Thymus (tissue), 11 donors: ENCODE results near the gene ARPC1A. TPM values are rescaled to one million over a fixed set of nuclear protein-coding genes. Genes with fewer than 3 reads are reported as not detected.
"Not testable (repeated sequence)": the region's sequence is repeated elsewhere in the genome, so short reads cannot be mapped to it uniquely, and the experiment has no call there.

ENCODE experiments used
- DNase-seq, 9 donors: peaks; one replicate each; pipeline ENCODE4 v3.0.0-alpha.2; 2013; ENCODE audit warnings: low spot score in 9 of 9, low read depth in 6 of 9, missing footprints in 1 of 9
- H3K27ac ChIP-seq, 2 donors: one replicate each; pipeline ENCODE4 v1.5.1; 2013; ENCODE audit warnings: control low read depth in 1 of 2, low read depth in 1 of 2, low read length in 1 of 2, mild to moderate bottlenecking in 1 of 2, moderate library complexity in 1 of 2
- H3K27me3 ChIP-seq, 2 donors: one replicate each; pipeline ENCODE4 v1.5.1; 2013; ENCODE audit warnings: low read length in 1 of 2; ENCODE audit not compliant: control insufficient read depth in 2 of 2, insufficient read depth in 1 of 2
- H3K36me3 ChIP-seq, 2 donors: one replicate each; pipeline ENCODE4 v1.5.1; 2013; ENCODE audit warnings: low read length in 1 of 2, mild to moderate bottlenecking in 1 of 2, moderate library complexity in 1 of 2; ENCODE audit not compliant: control insufficient read depth in 2 of 2, insufficient read depth in 2 of 2
- H3K4me1 ChIP-seq, 2 donors: one replicate each; pipeline ENCODE4 v1.5.1; 2013; ENCODE audit warnings: low read length in 2 of 2; ENCODE audit not compliant: control insufficient read depth in 2 of 2, insufficient read depth in 2 of 2
- H3K4me3 ChIP-seq, 2 donors: one replicate each; pipeline ENCODE4 v1.5.1; 2013; ENCODE audit warnings: low read length in 2 of 2, control low read depth in 1 of 2, mild to moderate bottlenecking in 1 of 2
- H3K9me3 ChIP-seq, 2 donors: one replicate each; pipeline ENCODE4 v1.5.1; 2013; ENCODE audit warnings: low read length in 1 of 2, mild to moderate bottlenecking in 1 of 2; ENCODE audit not compliant: control insufficient read depth in 2 of 2, insufficient read depth in 1 of 2
- WGBS: extraction: QIAGEN DNeasy Blood & Tissue Kit; methylation state at CpG from one replicate; pipeline ENCODE4 v1.1.7; 2013; 5-methylcytosine and 5-hydroxymethylcytosine counted together
- polyA plus RNA-seq: library from polyadenylated mRNA; stranded (reverse); fragments of 200-250 nt; gene quantifications from one replicate; pipeline ENCODE4 v1.2.3, GENCODE V29; 2013
- total RNA-seq: library from RNA; stranded (reverse); fragments of 120-200 nt; gene quantifications from one replicate; pipeline ENCODE4 v1.2.4, GENCODE V29; 2013
- donor health status: healthy.

The ARPC1A gene
- total and polyA plus RNA-seq, 2 donors = 39.9 to 149 TPM

- no peak for DNase-seq
- WGBS = 99% methylated on average over 2 of the region's 2 CpGs
- no peak overlapping the region for H3K4me3 ChIP-seq
- no peaks in the 10 kb centered on the region for H3K9me3 ChIP-seq
- peaks cover 10 to 35% of the 10 kb centered on the region in 2 donors for H3K36me3 ChIP-seq
- no peak overlapping the region for H3K27ac ChIP-seq
- no peaks in the 10 kb centered on the region for H3K27me3 ChIP-seq
- peaks cover 11 to 14% of the 10 kb centered on the region in 2 donors for H3K4me1 ChIP-seq
These were observed 5.3 kb downstream of the ARPC1A start for GRCh38 chr7:99331002-99331401.

- H3K4me3 ChIP-seq = no peak overlapping the region
- WGBS = 100% methylated on average over 3 of the region's 3 CpGs
- no peak for DNase-seq
- H3K27ac ChIP-seq = no peak overlapping the region
- H3K4me1 ChIP-seq = no peaks in the 10 kb centered on the region
- H3K27me3 ChIP-seq = no peaks in the 10 kb centered on the region
- H3K9me3 ChIP-seq = no peaks in the 10 kb centered on the region
- H3K36me3 ChIP-seq = peaks cover 40 to 69% of the 10 kb centered on the region in 2 donors
These were observed 13.9 kb downstream of the ARPC1A start for GRCh38 chr7:99339595-99339994.

- no peak for DNase-seq
- no peaks in the 10 kb centered on the region for H3K4me1 ChIP-seq
- 98% methylated on average over 3 of the region's 3 CpGs for WGBS
- H3K36me3 ChIP-seq = peaks cover 42 to 69% of the 10 kb centered on the region in 2 donors
- H3K27ac ChIP-seq = no peak overlapping the region
- H3K27me3 ChIP-seq = no peaks in the 10 kb centered on the region
- H3K9me3 ChIP-seq = no peaks in the 10 kb centered on the region
- H3K4me3 ChIP-seq = no peak overlapping the region
These were observed 15.0 kb downstream of the ARPC1A start for GRCh38 chr7:99340659-99341058.

- Histone ChIP-seq H3K36me3 (peaks cover 43 to 68% of the 10 kb centered on the region in 2 donors), H3K27ac (no peak overlapping the region), H3K9me3 (no peaks in the 10 kb centered on the region), H3K4me1 (no peaks in the 10 kb centered on the region), H3K27me3 (no peaks in the 10 kb centered on the region), H3K4me3 (no peak overlapping the region)
- DNase-seq = no peak
- WGBS = 94% methylated on average over 13 of the region's 13 CpGs
These were observed 18.5 kb downstream of the ARPC1A start for GRCh38 chr7:99344061-99344647.

- not testable (repeated sequence) for DNase-seq, H3K4me3 ChIP-seq, H3K9me3 ChIP-seq, H3K4me1 ChIP-seq, H3K27me3 ChIP-seq, H3K27ac ChIP-seq
- peaks cover 59 to 64% of the 10 kb centered on the region in 2 donors for H3K36me3 ChIP-seq
- 97% methylated on average over 3 of the region's 3 CpGs for WGBS
These were observed 24.9 kb downstream of the ARPC1A start for GRCh38 chr7:99350641-99351040.

- no peak overlapping the region for H3K27ac ChIP-seq
- 98% methylated on average over 5 of the region's 5 CpGs for WGBS
- H3K4me1 ChIP-seq = no peaks in the 10 kb centered on the region
- H3K4me3 ChIP-seq = no peak overlapping the region
- peaks cover 59 to 71% of the 10 kb centered on the region in 2 donors for H3K36me3 ChIP-seq
- H3K9me3 ChIP-seq = no peaks in the 10 kb centered on the region
- H3K27me3 ChIP-seq = no peaks in the 10 kb centered on the region
- no peak for DNase-seq
These were observed 26.5 kb downstream of the ARPC1A start for GRCh38 chr7:99352247-99352646.

- Histone ChIP-seq H3K27ac (no peak overlapping the region), H3K27me3 (no peaks in the 10 kb centered on the region), H3K4me3 (no peak overlapping the region), H3K4me1 (no peaks in the 10 kb centered on the region), H3K9me3 (no peaks in the 10 kb centered on the region), H3K36me3 (peaks cover 70 to 73% of the 10 kb centered on the region in 2 donors)
- WGBS = 98% methylated on average over 7 of the region's 7 CpGs
- no peak for DNase-seq
These were observed 29.4 kb downstream of the ARPC1A start for GRCh38 chr7:99355098-99355497.

- WGBS = 97% methylated on average over 16 of the region's 16 CpGs
- no peak overlapping the region for H3K27ac ChIP-seq
- no peak for DNase-seq
- no peak overlapping the region for H3K4me3 ChIP-seq
- peaks cover 64 to 76% of the 10 kb centered on the region in 2 donors for H3K36me3 ChIP-seq
- no peaks in the 10 kb centered on the region for H3K9me3 ChIP-seq
- H3K4me1 ChIP-seq = no peaks in the 10 kb centered on the region
- H3K27me3 ChIP-seq = no peaks in the 10 kb centered on the region
These were observed 32.2 kb downstream of the ARPC1A start for GRCh38 chr7:99357701-99358490.

GRCh38 chr7:99358521-99358920, 32.8 kb downstream of the ARPC1A start:
- WGBS = 97% methylated on average over 15 of the region's 15 CpGs
- not testable (repeated sequence) for H3K27me3 ChIP-seq, H3K27ac ChIP-seq, H3K9me3 ChIP-seq, H3K4me1 ChIP-seq, DNase-seq, H3K4me3 ChIP-seq
- peaks cover 70 to 82% of the 10 kb centered on the region in 2 donors for H3K36me3 ChIP-seq
